Parathyroid adenoma (tissue), 2 donors: ENCODE data around the gene CEP89.

Experiments
- H2AFZ ChIP-seq: fragments of 300-600 bp; sonication (generic); one replicate; pipeline ENCODE4 v1.7.0; 2017; ENCODE audit warnings: antibody characterized with exemption, mild to moderate bottlenecking
- H3K27ac ChIP-seq: fragments of 300-600 bp; sonication (generic); one replicate; pipeline ENCODE4 v1.7.0; 2017
- H3K27me3 ChIP-seq: fragments of 300-600 bp; sonication (generic); one replicate; pipeline ENCODE4 v1.7.0; 2017; ENCODE audit warnings: low read length; ENCODE audit not compliant: control insufficient read depth, insufficient read depth
- H3K36me3 ChIP-seq: fragments of 300-600 bp; sonication (generic); one replicate; pipeline ENCODE4 v1.7.0; 2017; ENCODE audit warnings: low read length; ENCODE audit not compliant: control insufficient read depth, insufficient read depth
- H3K4me1 ChIP-seq: fragments of 300-600 bp; sonication (generic); one replicate; pipeline ENCODE4 v1.7.0; 2017; ENCODE audit warnings: control low read depth
- H3K4me2 ChIP-seq: fragments of 300-600 bp; sonication (generic); one replicate; pipeline ENCODE4 v1.7.0; 2017; ENCODE audit warnings: low read length
- H3K4me3 ChIP-seq: fragments of 300-600 bp; sonication (generic); one replicate; pipeline ENCODE4 v1.7.0; 2017; ENCODE audit warnings: low read depth, low read length
- H3K79me2 ChIP-seq: fragments of 300-600 bp; sonication (generic); one replicate; pipeline ENCODE4 v1.7.0; 2017; ENCODE audit warnings: control low read depth
- H3K9ac ChIP-seq: fragments of 300-600 bp; sonication (generic); one replicate; pipeline ENCODE4 v1.7.0; 2017; ENCODE audit warnings: mild to moderate bottlenecking
- H3K9me3 ChIP-seq: fragments of 300-600 bp; sonication (generic); one replicate; pipeline ENCODE4 v1.7.0; 2017; ENCODE audit warnings: low read length; ENCODE audit not compliant: control insufficient read depth
- TF ChIP-seq, protein P1 (sequence below): fragments of 300-600 bp; sonication (generic); IDR thresholded peaks from one replicate; pipeline ENCODE4 v1.7.0; 2017; ENCODE audit warnings: antibody characterized with exemption, mild to moderate bottlenecking
- donor health status: primary hyperparathyroidism.

CEP89 gene

DNA sequence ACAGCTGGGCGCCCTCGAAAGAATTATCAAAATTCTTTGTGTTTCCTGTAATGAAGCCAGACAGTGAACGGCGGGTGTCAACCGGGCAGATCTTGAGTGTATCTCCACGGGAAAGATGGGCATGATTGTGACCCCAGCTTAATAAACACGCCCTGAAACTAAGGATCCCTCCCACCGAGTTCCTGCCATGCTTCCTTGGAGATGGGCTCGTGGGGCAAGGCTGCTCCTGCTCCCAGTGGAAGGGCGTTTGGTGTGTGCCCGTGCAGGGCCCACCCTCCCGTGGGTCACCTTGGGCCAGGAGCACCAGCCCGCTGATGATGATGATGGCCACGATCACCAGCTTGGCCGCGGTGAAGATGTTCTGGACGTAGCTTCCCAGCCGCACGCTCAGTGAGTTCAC, 109.6 kb downstream of the CEP89 start:
- no peaks in the 10 kb centered on the region for H3K36me3 ChIP-seq
- no peak overlapping the region for H3K27ac ChIP-seq
- no peaks in the 10 kb centered on the region for H3K27me3 ChIP-seq
- H3K4me1 ChIP-seq, result no peaks in the 10 kb centered on the region
- no peak overlapping the region for H2AFZ ChIP-seq
- TF ChIP-seq, protein P1, sequence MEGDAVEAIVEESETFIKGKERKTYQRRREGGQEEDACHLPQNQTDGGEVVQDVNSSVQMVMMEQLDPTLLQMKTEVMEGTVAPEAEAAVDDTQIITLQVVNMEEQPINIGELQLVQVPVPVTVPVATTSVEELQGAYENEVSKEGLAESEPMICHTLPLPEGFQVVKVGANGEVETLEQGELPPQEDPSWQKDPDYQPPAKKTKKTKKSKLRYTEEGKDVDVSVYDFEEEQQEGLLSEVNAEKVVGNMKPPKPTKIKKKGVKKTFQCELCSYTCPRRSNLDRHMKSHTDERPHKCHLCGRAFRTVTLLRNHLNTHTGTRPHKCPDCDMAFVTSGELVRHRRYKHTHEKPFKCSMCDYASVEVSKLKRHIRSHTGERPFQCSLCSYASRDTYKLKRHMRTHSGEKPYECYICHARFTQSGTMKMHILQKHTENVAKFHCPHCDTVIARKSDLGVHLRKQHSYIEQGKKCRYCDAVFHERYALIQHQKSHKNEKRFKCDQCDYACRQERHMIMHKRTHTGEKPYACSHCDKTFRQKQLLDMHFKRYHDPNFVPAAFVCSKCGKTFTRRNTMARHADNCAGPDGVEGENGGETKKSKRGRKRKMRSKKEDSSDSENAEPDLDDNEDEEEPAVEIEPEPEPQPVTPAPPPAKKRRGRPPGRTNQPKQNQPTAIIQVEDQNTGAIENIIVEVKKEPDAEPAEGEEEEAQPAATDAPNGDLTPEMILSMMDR, result no peak
- H3K79me2 ChIP-seq, result no peaks in the 10 kb centered on the region
- no peaks in the 10 kb centered on the region for H3K9me3 ChIP-seq
- H3K4me3 ChIP-seq, result no peak overlapping the region
- no peak overlapping the region for H3K9ac ChIP-seq
- H3K4me2 ChIP-seq, result no peak overlapping the region

DNA sequence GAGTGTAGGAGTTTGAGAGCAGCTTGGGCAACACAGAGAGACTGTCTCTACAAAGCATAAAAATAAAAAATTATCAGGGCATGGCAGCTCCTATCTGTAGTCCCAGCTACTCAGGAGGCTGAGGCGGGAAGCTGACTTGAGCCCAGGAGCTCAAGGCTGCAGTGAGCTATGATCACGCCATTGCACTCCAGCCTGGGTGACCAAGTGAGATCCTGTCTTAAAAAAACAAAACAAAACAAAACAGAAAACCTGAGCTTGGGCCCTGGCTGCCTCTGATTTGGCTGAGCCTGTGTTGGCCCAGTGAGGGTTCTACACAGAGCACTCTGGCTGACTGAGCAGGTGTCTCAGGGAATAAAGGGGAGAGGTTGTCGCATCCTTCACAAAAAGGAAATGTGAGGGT, 110.2 kb downstream of the CEP89 start:
- no peak overlapping the region for H3K9ac ChIP-seq

DNA sequence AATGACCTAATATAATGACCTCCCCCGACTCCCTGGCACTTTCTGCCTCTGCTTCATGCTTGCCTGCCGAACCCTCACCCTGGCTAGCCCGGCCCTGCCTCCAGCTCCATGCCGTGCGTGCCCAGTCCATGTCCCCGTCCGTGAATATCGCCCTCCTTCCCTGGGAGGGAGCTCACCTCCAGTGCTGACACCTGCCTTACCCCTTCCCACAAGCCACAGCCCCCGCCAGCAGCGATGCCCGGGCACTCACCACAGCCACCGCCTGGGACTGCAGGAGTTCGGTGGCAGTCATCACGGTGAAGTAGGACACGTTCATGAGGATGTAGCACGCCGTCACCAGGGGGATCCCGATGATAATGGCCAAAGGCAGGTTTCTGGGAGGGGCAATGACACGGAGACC, 112.2 kb downstream of the CEP89 start:
- TF ChIP-seq, protein P1, result no peak
- Histone ChIP-seq H3K36me3 (no peaks in the 10 kb centered on the region), H3K4me3 (no peak overlapping the region), H3K4me2 (no peak overlapping the region), H3K27me3 (no peaks in the 10 kb centered on the region), H3K27ac (no peak overlapping the region), H3K9ac (no peak overlapping the region), H2AFZ (no peak overlapping the region), H3K79me2 (no peaks in the 10 kb centered on the region), H3K9me3 (no peaks in the 10 kb centered on the region), H3K4me1 (no peaks in the 10 kb centered on the region)

More for the DNA sequence above, 110.2 kb downstream of the CEP89 start:
- Histone ChIP-seq H3K4me3 (no peak overlapping the region), H3K27ac (no peak overlapping the region), H3K79me2 (no peaks in the 10 kb centered on the region), H2AFZ (no peak overlapping the region), H3K27me3 (no peaks in the 10 kb centered on the region), H3K4me1 (no peaks in the 10 kb centered on the region), H3K9me3 (no peaks in the 10 kb centered on the region), H3K4me2 (no peak overlapping the region), H3K36me3 (no peaks in the 10 kb centered on the region)
- TF ChIP-seq, protein P1, result no peak

DNA sequence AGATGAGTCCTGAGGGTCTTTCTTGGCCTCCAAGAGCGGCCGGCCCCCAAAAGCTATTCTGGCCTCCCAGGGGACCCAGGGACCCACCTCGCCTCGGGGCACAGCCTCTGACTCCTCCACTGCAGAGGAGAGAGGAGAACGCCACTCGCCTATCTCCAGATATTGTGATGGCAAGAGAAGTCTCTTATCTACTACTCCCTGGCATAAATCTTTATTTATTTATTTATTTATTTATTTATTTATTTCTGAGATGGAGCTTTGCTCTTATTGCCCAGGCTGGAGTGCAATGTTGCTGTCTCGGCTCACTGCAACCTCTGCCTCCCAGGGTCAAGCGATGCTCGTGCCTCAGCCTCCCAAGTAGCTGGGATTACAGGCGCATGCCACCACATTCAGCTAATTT, 113.2 kb downstream of the CEP89 start:
- Histone ChIP-seq H3K36me3 (no peaks in the 10 kb centered on the region), H3K4me1 (no peaks in the 10 kb centered on the region), H3K27ac (no peak overlapping the region), H3K9me3 (no peaks in the 10 kb centered on the region), H3K4me3 (no peak overlapping the region), H2AFZ (no peak overlapping the region), H3K27me3 (no peaks in the 10 kb centered on the region), H3K4me2 (no peak overlapping the region), H3K79me2 (no peaks in the 10 kb centered on the region), H3K9ac (no peak overlapping the region)
- TF ChIP-seq, protein P1, result no peak

DNA sequence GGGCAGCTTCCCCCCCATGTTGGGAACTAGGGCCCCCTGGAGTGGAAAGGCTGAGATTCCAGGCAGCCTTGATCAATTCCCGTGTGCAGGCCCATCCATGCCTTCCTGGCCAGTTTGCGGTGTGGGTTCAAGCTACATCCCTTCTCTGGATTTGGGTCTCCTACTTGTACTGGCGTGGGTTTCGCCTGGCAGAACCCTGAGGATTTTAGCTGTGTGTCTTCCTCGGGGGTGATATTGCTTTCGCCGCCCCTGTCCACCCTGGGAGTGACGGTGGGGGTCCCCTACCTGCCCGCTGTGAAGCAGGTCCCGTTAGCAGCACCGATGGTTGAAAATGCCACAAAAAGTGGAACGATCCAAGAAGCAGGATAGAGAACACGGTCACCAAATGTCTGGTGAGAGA, 113.6 kb downstream of the CEP89 start:
- Histone ChIP-seq H3K27me3 (no peaks in the 10 kb centered on the region), H3K36me3 (no peaks in the 10 kb centered on the region), H2AFZ (no peak overlapping the region), H3K4me2 (no peak overlapping the region), H3K4me1 (no peaks in the 10 kb centered on the region), H3K27ac (no peak overlapping the region), H3K9ac (no peak overlapping the region), H3K4me3 (no peak overlapping the region), H3K9me3 (no peaks in the 10 kb centered on the region), H3K79me2 (no peaks in the 10 kb centered on the region)
- TF ChIP-seq, protein P1, result no peak
